Fibroblast of lung (primary cell): Measurements from ENCODE around the gene SHANK2. TPM values are rescaled to one million over a fixed set of nuclear protein-coding genes. Genes with fewer than 3 reads are reported as not detected.
"Not testable (repeated sequence)": the region's sequence is repeated elsewhere in the genome, so short reads cannot be mapped to it uniquely, and the experiment has no call there.

Experiments used
- DNase-seq, 2 donors: peaks; one replicate each; pipeline versions ENCODE4 v3.0.0 to v3.0.0-alpha.2; 2010; ENCODE audit warnings: low read depth in 2 of 2
- H2AFZ ChIP-seq: 2 replicates; pipeline ENCODE4 v1.5.1; 2012; ENCODE audit warnings: low read length, control low read depth, inconsistent platforms
- H3K27ac ChIP-seq: 2 replicates; pipeline ENCODE4 v1.5.1; 2011; ENCODE audit warnings: low read length, control low read depth; ENCODE audit not compliant: insufficient read depth
- H3K27me3 ChIP-seq: 2 replicates; pipeline ENCODE4 v1.5.1; 2011; ENCODE audit warnings: mild to moderate bottlenecking, low read length; ENCODE audit not compliant: control insufficient read depth, insufficient read depth
- H3K36me3 ChIP-seq: 2 replicates; pipeline ENCODE4 v1.5.1; 2011; ENCODE audit warnings: low read length; ENCODE audit not compliant: control insufficient read depth, insufficient read depth
- H3K4me1 ChIP-seq: 2 replicates; pipeline ENCODE4 v1.5.1; 2011; ENCODE audit warnings: low read length; ENCODE audit not compliant: control insufficient read depth, insufficient read depth; ENCODE audit errors: extremely low read depth
- H3K4me2 ChIP-seq: 2 replicates; pipeline ENCODE4 v1.5.1; 2011; ENCODE audit warnings: low read length, control low read depth; ENCODE audit not compliant: insufficient read depth; ENCODE audit errors: extremely low read depth
- H3K4me3 ChIP-seq, 4 experiments: fragments of 200-600 bp in 1 of 4; sonication (generic) in 1 of 4; replicated peaks in 1 of 4; 2 replicates each; pipeline ENCODE4 v1.5.1; 2011 to 2016; ENCODE audit warnings: low read length in 4 of 4, low read depth in 3 of 4, mild to moderate bottlenecking in 3 of 4, control low read depth in 2 of 4, inconsistent platforms in 1 of 4, mixed read lengths in 1 of 4; ENCODE audit not compliant: insufficient read depth in 1 of 4; ENCODE audit errors: control extremely low read depth in 1 of 4
- H3K79me2 ChIP-seq: 2 replicates; pipeline ENCODE4 v1.5.1; 2012; ENCODE audit warnings: mild to moderate bottlenecking, low read length, inconsistent platforms; ENCODE audit not compliant: control insufficient read depth, insufficient read depth
- H3K9ac ChIP-seq: 2 replicates; pipeline ENCODE4 v1.5.1; 2011; ENCODE audit warnings: mild to moderate bottlenecking, low read length, control low read depth; ENCODE audit not compliant: insufficient read depth
- H3K9me3 ChIP-seq: 2 replicates; pipeline ENCODE4 v1.5.1; 2012; ENCODE audit warnings: low read depth, low read length; ENCODE audit not compliant: control insufficient read depth, insufficient read depth
- H4K20me1 ChIP-seq: 2 replicates; pipeline ENCODE4 v1.5.1; 2011; ENCODE audit warnings: low read length; ENCODE audit not compliant: control insufficient read depth, insufficient read depth; ENCODE audit errors: extremely low read depth
- EZH2 ChIP-seq: IDR thresholded peaks from 2 replicates; pipeline ENCODE4 v1.5.1; 2012; ENCODE audit warnings: low read length, control low read depth, mild to moderate bottlenecking; ENCODE audit errors: missing control alignments
- polyA plus RNA-seq, 2 donors: library from polyadenylated mRNA; depleted of rRNA in 1 of 2; stranded (reverse) in 1 of 2; unstranded in 1 of 2; fragments of >200 nt; gene quantifications; 2 replicates each; pipeline ENCODE4 v1.2.1, GENCODE V29; 2011 to 2012; ENCODE audit warnings: missing spikeins in 1 of 2
- total RNA-seq: library from RNA; depleted of rRNA; stranded (reverse); fragments of >200 nt; gene quantifications from 2 replicates; pipeline ENCODE4 v1.2.1, GENCODE V29; 2014
- TF ChIP-seq, protein P1 (sequence below), 2 donors: IDR thresholded peaks in 1 of 2; conservative IDR thresholded peaks in 1 of 2; 1 replicate in 1 of 2; 2 replicates in 1 of 2; pipeline ENCODE4 v1.5.1; 2011 to 2012; ENCODE audit warnings: low read length in 2 of 2, control low read depth in 1 of 2, inconsistent platforms in 1 of 2, low read depth in 1 of 2, mild to moderate bottlenecking in 1 of 2

SHANK2 gene
- total and polyA plus RNA-seq, 2 donors (not counting 1 experiment from before 2014, with no cell fraction given), result 3.2 to 11.6 TPM

DNA sequence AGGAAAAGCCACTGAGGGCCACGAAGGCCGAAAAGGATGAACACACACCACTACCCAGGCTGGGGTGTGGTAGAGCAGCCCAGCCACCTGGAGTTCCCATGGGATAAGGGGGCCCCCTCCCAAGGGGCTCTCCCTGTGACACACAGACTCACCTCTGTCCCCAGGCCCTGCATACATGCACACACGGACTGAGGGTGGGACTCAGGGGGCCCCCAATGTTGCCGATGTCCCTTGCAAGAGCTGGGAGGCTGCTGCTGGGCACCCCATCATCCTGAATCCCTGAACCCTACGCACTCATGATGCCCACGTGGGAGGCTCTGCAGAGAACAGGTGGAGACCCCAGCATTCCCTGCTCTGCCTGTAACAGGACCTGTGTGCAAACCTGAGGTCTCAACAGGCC is 14.5 kb downstream of the SHANK2 start:
- H3K9me3 ChIP-seq, result no peaks in the 10 kb centered on the region
- H3K9ac ChIP-seq, result no peak overlapping the region
- peaks cover 4% of the 10 kb centered on the region for H3K4me1 ChIP-seq
- TF ChIP-seq, protein P1, sequence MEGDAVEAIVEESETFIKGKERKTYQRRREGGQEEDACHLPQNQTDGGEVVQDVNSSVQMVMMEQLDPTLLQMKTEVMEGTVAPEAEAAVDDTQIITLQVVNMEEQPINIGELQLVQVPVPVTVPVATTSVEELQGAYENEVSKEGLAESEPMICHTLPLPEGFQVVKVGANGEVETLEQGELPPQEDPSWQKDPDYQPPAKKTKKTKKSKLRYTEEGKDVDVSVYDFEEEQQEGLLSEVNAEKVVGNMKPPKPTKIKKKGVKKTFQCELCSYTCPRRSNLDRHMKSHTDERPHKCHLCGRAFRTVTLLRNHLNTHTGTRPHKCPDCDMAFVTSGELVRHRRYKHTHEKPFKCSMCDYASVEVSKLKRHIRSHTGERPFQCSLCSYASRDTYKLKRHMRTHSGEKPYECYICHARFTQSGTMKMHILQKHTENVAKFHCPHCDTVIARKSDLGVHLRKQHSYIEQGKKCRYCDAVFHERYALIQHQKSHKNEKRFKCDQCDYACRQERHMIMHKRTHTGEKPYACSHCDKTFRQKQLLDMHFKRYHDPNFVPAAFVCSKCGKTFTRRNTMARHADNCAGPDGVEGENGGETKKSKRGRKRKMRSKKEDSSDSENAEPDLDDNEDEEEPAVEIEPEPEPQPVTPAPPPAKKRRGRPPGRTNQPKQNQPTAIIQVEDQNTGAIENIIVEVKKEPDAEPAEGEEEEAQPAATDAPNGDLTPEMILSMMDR (conservative IDR thresholded peaks at IDR 0.05 in 1 of 2, IDR thresholded peaks at IDR 0.05 in 1 of 2; ENCODE audit: low read depth in 1 of 2, low read length in 2 of 2), result no peak
- no peak for TF ChIP-seq EZH2
- H3K4me2 ChIP-seq, result no peak overlapping the region
- no peaks in the 10 kb centered on the region for H3K36me3 ChIP-seq
- no peaks in the 10 kb centered on the region for H4K20me1 ChIP-seq
- H3K4me3 ChIP-seq, result no peak overlapping the region
- H3K27ac ChIP-seq, result no peak overlapping the region
- H3K27me3 ChIP-seq, result no peaks in the 10 kb centered on the region
- no peaks in the 10 kb centered on the region for H3K79me2 ChIP-seq
- no peak for DNase-seq
- no peak overlapping the region for H2AFZ ChIP-seq

DNA sequence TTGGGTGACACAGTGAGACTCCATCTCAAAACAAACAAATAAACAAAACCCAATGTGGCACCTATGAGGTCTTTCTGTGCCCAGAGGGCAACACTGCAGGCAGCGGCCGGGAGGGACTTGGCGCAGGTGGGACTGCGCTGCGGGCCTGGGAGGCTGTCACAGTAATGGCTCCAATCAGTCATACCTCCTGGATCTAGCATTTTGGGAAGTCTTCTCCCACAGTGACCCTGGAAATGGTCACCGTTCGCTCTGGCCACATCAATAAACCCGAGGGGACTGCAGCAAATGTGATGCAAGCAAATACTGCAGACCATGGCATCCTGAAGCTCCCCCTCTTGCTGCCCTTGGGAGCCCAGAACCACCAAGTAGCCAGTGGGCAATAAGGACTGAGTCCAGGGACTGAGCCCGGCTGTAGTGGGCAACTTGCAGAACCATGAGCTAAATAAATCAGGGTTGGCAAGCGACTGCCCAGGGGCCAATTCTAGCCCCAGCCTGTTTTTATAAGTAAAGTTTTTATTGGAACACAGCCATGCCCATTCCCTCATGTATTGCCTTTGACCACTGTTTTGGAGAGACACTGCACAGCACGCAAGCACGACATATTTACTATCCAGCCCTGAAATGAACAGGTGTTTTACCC is 15.4 kb downstream of the SHANK2 start:
- no peaks in the 10 kb centered on the region for H3K27me3 ChIP-seq
- no peaks in the 10 kb centered on the region for H3K79me2 ChIP-seq
- H3K4me3 ChIP-seq, result no peak overlapping the region
- no peaks in the 10 kb centered on the region for H4K20me1 ChIP-seq
- peaks cover 4% of the 10 kb centered on the region for H3K4me1 ChIP-seq
- no peak overlapping the region for H3K9ac ChIP-seq
- H3K4me2 ChIP-seq, result no peak overlapping the region
- H3K36me3 ChIP-seq, result no peaks in the 10 kb centered on the region
- no peak overlapping the region for H2AFZ ChIP-seq
- no peak for DNase-seq
- TF ChIP-seq, protein P1 (conservative IDR thresholded peaks at IDR 0.05 in 1 of 2, IDR thresholded peaks at IDR 0.05 in 1 of 2; ENCODE audit: low read depth in 1 of 2, low read length in 2 of 2), result no peak
- TF ChIP-seq EZH2, result no peak
- no peak overlapping the region for H3K27ac ChIP-seq
- no peaks in the 10 kb centered on the region for H3K9me3 ChIP-seq

DNA sequence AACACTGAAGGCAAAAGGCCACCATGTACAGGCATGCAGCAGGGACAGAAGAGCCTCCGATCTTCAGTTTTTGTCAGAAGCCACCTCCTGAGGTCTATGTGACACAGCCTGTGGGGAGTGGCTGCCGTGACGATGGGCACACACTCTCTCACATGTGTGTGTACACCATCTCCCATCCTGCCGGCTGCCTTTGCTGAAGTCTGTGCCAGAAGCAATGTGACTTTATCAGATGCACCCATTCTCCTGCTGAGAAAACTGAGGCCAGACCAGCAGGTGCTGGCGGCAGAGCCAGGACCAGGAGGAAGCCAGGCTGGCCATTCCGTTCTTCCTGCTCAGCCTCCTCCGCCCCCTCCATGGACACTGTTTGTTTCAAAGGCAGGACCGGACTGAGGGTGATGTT is 16.7 kb downstream of the SHANK2 start:
- H3K4me2 ChIP-seq, result no peak overlapping the region
- TF ChIP-seq, protein P1 (conservative IDR thresholded peaks at IDR 0.05 in 1 of 2, IDR thresholded peaks at IDR 0.05 in 1 of 2; ENCODE audit: low read depth in 1 of 2, low read length in 2 of 2), result no peak
- no peak for TF ChIP-seq EZH2
- H4K20me1 ChIP-seq, result no peaks in the 10 kb centered on the region
- H2AFZ ChIP-seq, result no peak overlapping the region
- H3K36me3 ChIP-seq, result no peaks in the 10 kb centered on the region
- no peak overlapping the region for H3K27ac ChIP-seq
- H3K4me1 ChIP-seq, result no peaks in the 10 kb centered on the region
- no peaks in the 10 kb centered on the region for H3K79me2 ChIP-seq
- no peak for DNase-seq
- H3K9ac ChIP-seq, result no peak overlapping the region
- H3K27me3 ChIP-seq, result no peaks in the 10 kb centered on the region
- H3K9me3 ChIP-seq, result no peaks in the 10 kb centered on the region
- no peak overlapping the region for H3K4me3 ChIP-seq

DNA sequence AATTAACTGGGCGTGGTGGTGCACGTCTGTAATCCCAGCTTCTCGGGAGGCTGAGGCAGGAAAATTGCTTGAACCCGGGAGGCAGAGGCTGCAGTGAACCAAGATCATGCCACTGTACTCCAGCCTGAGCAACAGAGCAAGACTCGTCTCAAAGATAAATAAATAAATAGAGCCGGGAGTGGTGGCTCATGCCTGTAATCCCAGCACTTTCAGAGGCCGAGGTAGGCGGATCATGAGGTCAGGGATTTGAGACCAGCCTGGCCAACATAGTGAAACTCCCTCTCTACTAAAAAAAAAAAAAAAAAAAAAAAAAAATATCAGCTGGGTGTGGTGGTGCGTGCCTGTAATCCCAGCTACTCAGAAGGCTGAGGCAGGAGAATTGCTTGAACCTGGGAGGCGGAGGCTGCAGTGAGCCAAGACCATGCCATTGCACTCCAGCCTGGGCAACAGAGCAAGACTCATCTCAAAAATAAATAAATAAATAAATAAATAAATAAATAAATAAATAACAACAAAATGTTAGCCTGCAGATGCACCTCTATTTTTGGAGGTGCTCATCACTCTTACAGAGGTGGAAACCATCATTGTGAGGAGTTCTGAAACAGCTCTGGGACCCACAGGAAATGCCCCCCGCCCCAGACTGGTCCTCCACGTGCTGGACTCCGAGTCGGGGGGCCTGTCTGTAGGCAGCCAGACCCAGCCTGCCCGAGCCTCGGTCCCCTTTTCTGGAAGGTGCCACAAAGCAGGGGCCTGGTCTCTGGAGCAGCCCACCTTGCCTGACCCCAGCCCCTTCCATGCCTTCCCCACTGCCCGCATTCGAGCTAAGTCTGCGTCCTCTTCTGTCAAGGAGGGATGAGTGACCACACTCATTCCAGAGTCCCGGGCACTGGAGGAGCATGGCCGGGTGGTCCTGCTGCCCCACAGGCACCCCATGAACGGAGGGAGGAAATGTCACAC is 18.2 kb downstream of the SHANK2 start:
- H3K4me2 ChIP-seq, H2AFZ ChIP-seq, H3K36me3 ChIP-seq, H3K9ac ChIP-seq, H4K20me1 ChIP-seq, H3K4me3 ChIP-seq, H3K79me2 ChIP-seq, DNase-seq, H3K9me3 ChIP-seq, H3K4me1 ChIP-seq, H3K27me3 ChIP-seq, H3K27ac ChIP-seq: not testable (repeated sequence)
